Tibial nerve (tissue), 4 donors: ENCODE results near the gene ELK3.

ENCODE experiments used
- EP300 ChIP-seq, 2 donors: sonication (generic); formaldehyde crosslinking; IDR thresholded peaks; one replicate each; pipeline ENCODE4 v1.6.1; 2017; ENCODE audit warnings: antibody characterized with exemption in 2 of 2, mild to moderate bottlenecking in 1 of 2
- POLR2A ChIP-seq, 2 donors: fragments of 450-650 bp; IDR thresholded peaks; one replicate each; pipeline ENCODE4 v1.6.1; 2017; ENCODE audit warnings: antibody characterized with exemption in 2 of 2, mild to moderate bottlenecking in 2 of 2, moderate library complexity in 2 of 2
- TF ChIP-seq, protein P1 (sequence below), 5 experiments: fragments of 200-600 bp in 3 of 5; fragments of 450-650 bp in 2 of 5; sonication (generic) in 3 of 5; IDR thresholded peaks; one replicate each; pipeline ENCODE4 v1.5.1; 2016 to 2019; ENCODE audit warnings: antibody characterized with exemption in 5 of 5, mild to moderate bottlenecking in 3 of 5, moderate library complexity in 2 of 5

DNA sequence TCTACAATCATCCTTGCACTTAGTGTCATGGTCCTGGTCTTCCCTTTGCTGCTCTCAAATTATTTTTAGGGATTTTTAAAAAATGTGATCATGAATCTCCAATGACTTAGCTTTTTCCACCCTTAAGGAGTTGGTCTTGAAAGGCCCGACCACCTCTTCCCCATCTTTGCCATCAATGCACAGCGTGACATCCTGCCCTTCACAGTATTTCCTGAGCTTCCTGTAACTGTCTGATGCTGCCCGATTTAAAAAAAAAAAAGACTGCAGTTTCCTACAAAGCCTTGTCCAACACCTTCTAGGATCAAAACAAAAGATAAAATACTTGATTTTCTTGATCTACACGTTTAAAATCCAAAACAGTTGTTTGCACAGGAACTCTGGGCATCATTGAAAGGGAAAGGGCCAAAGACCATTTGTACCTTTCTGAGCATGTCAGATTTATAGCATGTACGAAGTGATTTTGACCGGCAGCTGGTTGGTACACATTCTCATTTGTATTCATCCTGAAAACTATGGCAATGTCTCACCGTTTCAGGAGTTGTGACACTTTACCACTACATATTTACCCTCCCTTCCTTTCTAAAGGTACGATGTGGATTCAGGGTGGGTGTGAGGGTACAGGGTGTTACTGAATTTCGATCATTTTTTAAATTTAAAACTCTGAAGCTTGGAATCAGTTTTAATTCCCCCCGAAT, 7.4 kb upstream of the ELK3 start:
- TF ChIP-seq, protein P1, sequence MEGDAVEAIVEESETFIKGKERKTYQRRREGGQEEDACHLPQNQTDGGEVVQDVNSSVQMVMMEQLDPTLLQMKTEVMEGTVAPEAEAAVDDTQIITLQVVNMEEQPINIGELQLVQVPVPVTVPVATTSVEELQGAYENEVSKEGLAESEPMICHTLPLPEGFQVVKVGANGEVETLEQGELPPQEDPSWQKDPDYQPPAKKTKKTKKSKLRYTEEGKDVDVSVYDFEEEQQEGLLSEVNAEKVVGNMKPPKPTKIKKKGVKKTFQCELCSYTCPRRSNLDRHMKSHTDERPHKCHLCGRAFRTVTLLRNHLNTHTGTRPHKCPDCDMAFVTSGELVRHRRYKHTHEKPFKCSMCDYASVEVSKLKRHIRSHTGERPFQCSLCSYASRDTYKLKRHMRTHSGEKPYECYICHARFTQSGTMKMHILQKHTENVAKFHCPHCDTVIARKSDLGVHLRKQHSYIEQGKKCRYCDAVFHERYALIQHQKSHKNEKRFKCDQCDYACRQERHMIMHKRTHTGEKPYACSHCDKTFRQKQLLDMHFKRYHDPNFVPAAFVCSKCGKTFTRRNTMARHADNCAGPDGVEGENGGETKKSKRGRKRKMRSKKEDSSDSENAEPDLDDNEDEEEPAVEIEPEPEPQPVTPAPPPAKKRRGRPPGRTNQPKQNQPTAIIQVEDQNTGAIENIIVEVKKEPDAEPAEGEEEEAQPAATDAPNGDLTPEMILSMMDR (IDR thresholded peaks at IDR 0.05), result no peak
- TF ChIP-seq EP300 (IDR thresholded peaks at IDR 0.05) (no peak), POLR2A (IDR thresholded peaks at IDR 0.05) (no peak)
